Stimulated activated CD4-positive, alpha-beta T cell treated with anti-CD3 and anti-CD28 coated beads, Interleukin-12 subunit alpha, Interleukin-12 subunit beta, amount 100 ng/mL, for 24 hours (primary cell): ENCODE data around the gene NUDT19.
"Not testable (repeated sequence)": the region's sequence is repeated elsewhere in the genome, so short reads cannot be mapped to it uniquely, and the experiment has no call there.

Experiments used
- DNase-seq, 2 experiments: peaks; one replicate each; pipeline ENCODE4 v3.0.0-alpha.2; 2020; ENCODE audit warnings: low read depth in 2 of 2

NUDT19 gene

DNA sequence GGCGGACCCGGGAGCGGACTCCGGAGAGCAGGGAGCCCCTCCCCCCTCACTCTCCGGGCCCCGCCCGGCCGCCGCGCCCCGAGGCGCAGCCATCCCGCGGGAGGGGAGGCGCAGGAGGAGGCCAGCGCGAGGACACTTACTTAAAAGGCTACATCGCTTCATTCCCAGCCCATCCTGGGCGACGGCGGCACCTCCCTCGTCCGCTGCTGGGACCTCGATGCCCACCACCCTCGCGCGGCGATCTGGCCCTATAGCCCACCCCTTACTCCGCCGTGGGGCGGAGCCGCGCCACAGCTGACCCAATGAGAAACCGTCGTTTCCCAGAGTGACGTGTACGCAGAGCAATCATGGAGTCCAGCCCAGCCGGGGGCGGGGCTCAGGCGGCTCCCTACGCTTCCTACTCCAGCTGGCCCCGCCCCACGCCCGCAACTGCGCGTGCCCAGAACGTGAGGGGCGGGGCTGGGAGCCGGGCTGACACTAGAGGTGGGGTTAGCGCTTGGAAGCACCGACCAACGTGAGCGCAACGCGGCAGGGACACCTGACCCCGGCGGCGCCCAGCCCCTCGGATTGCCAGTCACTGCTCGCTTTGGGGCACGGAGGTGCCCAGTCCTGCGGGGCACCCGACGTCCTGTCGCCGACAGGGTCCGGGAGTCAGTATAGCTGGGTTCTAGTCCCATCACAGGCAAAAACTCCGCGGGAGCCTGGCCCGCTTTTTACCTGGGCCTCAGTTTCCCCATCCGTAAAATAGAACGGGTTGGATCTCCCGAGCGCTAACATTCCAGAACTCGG lies 16.5 kb upstream of the NUDT19 start, which contains the start of gene ANKRD27:
ANKRD27 (minus strand) TSS at position 250 of the 789 bp plus-strand sequence. CDS start 16,165 bp downstream, outside the sequence.
- DNase-seq, result peak; percentile 95 to 96

DNA sequence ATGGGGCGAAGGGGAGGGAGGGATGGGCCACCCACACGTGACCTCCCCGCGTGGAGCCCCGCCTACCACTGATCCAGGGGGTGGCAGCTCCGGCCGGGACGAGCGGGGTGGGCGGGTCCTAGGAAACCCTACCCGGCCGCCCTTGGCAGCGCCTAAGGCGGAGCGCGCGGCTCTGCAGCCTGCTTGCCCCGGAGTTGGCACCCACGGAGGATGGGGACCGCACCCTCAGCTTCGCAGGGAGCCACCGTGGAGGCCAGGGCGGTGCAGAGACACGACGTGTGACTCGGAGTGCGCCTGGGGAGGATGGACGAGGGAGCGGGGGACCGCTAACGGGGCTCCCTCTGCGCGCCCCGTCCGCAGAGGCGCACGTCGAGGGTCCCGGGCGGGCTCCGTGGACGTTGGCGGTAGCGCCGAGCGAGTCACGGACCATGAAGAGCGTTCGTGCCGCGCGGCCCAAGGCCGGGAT lies 15.9 kb upstream of the NUDT19 start, which contains the start of gene RGS9BP:
RGS9BP (plus strand) TSS at position 129 of the 466 bp plus-strand sequence. CDS start 416 bp downstream, outside the sequence.
- DNase-seq, result peak in 1 of 2 experiments; percentile 55

DNA sequence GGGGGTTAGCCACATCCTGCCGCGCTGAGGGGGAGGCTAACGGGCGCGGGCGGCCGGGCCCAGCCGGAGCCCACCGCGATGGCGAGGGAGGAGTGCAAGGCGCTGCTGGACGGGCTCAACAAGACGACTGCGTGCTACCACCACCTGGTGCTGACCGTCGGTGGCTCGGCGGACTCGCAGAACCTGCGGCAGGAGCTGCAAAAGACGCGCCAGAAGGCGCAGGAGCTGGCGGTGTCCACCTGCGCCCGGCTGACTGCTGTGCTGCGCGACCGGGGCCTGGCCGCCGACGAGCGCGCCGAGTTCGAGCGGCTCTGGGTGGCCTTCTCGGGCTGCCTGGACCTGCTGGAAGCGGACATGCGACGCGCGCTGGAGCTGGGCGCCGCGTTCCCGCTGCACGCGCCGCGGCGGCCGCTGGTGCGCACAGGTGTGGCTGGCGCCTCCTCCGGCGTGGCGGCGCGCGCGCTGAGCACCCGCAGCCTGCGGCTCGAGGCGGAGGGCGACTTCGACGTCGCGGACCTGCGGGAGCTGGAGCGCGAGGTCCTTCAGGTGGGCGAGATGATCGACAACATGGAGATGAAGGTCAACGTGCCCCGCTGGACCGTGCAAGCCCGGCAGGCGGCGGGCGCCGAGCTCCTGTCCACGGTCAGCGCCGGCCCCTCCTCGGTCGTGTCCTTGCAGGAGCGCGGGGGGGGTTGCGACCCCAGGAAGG lies 15.3 kb upstream of the NUDT19 start:
- no peak for DNase-seq

DNA sequence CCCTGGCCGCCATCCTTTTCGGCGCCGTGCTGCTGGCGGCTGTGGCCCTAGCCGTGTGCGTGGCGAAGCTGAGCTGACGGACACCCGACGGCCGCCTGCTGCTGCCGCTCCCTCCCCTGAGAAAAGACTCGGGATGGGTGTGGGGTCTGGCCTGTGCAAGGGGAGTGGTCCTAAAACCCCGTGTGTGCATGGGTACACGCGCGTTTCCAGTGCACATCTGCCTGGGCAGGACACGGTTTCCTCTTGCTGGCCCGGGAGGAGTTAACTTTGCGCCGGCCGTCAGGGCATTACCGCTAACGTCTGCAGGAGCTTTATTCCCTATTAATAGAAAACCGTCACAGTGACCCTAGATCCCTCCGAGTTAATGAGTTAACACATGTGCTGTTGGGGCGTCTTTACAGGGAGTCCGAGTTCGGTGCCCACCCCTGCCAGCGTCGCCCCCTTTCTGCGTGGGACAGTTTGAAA lies 14.7 kb upstream of the NUDT19 start:
- DNase-seq, result no peak

DNA sequence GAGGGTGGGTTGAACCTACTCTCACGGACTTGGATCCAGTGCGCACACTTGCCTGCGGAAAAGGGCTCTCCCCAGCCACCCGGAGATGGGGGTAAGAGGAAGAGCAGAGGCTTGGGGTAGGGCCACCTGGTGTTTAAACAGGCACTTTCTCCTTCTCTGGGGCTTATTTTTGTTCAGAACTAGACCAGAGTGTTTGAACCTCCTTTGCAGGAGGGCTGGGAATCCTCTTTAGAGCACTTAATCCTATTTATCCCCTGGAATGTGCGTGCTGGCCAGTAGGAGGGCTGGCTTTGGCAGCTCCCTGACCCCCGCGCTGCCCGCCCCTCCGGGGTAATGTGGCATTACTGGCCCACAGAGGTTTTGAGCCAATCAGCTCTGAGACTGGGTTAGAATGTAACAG lies 14.0 kb upstream of the NUDT19 start:
- DNase-seq, result no peak

DNA sequence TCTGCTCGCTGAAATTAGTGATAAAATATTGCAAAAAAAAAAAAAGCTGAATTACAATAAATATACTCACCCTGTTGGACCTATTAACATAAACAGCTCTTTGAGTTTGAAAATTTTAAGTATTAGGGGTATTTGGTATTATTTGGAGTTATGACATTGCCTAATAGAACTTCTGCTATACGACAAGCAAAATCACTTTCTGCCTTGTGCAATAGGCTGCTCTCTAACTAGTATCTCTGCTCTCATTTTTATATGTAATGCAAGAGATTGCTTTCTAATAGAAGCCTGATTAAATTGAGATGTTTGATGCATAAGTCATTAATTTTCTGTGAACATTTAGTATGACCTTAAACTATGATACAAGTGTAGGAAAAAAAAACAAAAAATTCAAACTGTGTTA lies 10.6 kb upstream of the NUDT19 start:
- DNase-seq, result no peak

DNA sequence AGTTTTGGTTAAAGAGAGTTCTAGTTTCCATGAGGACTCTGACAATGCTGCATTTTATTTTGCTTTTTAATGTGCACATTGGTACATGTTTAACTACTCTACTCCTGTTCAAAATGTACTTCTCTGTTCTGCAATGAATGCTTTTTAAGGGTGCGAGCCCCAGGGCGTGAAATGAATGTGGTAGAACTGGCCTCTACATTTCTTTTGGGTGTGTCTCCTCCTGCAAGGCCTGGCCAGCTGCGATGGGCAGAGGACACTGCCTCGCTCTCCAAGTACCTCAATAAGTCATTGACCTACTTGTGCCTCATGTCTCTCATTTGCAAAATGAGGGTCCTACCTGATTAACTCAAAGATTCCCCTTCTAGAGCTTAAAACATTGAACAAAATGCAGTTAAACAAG lies 9.3 kb upstream of the NUDT19 start:
- DNase-seq, result no peak

DNA sequence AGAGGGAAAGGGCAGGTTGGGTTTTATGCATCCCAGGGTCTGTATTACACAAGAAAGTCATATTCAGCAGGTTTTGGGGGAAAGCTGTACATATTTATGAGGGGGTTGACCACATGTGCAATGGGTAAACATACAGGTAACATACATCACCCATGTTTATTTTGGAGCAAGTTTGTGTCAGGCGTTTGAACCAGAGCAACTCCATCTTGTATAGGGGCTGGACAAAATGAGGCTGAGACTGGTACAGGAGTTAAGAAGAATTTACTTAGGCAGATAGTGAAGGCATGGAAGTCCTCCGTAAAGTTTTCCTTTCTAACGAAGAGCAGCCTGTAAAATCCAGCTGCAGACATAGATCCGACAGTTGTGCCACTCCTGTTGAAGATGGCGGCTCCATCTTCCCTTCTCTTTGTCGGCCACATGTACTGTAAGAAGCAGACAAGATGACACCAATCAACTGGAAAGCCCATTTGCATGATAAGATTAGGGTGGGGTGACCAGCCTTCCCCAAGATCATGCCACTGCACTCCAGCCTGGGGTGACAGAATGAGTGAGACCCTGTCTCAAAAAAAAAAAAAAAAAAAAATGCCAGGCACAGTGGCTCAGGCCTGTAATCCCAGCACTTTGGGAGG lies 4.7 kb upstream of the NUDT19 start:
- DNase-seq, result no peak

DNA sequence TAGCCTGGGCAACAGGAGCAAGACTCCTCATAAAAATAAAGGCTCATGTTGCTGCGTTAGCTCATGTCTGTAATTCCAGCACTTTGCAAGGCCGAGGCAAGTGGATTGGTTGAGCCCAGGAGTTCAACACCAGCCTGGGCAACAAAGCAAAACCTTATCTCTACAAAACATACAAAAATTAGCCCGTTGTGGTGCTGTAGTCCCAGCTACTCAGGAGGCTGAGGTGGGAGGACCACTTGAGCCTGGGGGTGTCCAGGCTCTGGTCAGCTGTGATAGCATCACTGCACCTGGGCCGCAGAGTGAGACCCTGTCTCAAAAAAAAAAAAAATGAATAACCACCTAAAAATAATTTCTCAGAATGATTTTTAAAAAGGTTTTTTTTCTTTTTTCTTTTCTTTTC lies 3.9 kb upstream of the NUDT19 start:
- no peak for DNase-seq

DNA sequence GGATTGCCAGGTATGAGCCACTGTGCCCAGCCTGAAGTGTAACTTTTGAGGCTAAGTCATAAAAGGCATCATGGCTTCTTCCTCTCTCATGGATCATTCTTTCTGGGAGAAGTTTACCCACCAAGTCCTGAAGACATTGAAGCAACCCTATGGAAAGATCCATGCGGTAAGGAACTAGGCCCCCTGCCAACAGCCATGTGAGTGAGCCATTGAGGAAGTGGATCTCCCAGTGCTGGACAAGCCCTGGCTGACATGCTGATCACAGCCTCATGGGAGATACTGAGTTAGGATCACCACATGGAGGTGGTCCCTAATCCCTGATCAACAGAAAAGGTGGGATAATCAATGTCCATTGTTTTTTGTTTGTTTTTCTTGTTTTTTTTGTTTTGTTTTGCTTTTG lies 3.3 kb upstream of the NUDT19 start:
- DNase-seq, result no peak

DNA sequence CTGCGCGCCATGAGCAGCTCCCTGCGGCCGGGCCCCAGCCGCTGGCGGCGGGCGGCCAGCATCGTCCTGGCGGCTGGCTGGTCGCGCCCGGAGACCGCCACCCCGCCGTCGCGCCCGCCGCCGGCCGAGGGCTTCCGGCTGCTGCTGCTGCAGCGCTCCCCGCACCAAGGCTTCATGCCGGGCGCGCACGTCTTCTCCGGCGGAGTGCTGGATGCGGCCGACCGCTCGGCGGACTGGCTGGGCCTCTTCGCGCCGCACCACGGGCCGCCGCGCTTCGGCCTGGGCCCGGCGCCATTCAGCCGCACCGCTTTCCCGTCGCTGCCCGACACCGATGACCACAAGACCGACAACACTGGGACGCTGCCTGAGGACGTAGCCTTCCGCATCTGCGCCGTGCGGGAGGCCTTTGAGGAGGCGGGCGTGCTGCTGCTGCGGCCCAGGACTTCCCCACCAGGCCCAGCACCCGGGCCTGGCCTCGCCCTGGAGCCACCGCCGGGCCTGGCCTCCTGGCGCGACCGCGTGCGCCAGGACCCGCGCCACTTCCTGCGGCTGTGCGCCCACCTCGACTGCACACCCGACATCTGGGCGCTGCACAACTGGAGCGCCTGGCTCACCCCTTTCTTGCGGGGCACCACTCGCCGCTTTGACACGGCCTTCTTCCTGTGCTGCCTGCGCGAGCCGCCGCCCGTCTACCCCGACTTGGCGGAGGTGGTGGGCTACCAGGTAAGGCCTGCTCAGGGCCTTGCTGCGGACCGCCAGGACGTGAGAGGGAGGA lies 518 bp downstream of the NUDT19 start:
- DNase-seq, result no peak

DNA sequence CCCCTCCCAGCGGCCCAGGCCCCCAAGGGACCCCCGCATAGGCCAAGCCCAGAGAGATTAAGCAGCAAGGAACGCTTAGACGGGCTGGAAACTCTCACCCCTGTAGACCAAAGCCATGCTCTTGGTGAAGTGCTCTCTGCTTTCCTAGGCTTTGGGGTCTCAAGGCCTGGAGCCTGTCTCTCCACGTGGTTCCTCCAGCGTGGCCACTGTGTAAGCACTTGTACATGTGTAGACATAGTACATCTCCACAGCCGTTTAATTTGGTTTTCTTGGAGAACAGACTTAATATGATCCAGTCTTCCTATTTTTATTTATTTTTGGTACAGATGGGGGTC lies 1.1 kb downstream of the NUDT19 start:
- no peak for DNase-seq

DNA sequence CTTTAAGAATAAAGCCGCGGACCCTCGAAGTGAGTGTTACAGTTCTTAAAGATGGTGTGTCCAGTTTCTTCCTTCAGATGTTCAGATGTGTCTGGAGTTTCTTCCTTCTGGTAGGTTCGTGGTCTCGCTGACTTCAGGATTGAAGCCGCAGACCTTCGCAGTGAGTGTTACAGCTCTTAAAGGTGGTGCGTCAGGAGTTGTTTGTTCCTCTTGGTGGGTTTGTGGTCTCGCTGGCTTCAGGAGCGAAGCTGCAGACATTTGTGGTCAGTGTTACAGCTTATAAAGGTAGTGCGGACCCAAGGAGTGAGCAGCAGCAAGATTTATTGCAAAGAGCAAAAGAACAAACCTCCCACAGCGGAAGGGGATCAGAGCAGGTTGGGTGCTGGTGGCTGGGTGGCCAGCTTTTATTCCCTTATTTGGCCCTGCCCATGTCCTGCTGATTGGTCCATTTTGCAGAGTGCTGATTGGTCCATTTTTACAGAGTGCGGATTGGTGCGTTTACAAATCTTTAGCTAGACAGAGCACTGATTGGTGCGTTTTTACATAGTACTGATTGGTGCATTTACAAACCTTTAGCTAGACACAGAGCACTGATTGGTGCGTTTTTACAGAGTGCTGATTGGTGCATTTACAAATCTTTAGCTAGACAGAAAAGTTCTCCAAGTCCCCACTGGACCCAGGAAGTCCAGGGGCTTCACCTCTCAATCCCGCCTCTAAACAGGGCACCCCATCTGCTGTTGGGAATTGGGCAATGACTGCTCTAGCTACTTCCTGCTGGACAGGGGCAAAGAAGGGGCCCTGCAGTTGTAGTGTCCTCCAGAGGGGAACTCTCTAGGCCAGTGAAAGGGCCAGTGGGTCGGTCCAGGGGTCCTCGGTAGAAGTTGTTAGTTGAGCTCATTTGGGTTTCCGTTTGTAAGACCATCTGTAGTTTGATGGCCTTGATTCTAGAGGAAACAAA lies 1.8 kb downstream of the NUDT19 start:
- not testable (repeated sequence) for DNase-seq

DNA sequence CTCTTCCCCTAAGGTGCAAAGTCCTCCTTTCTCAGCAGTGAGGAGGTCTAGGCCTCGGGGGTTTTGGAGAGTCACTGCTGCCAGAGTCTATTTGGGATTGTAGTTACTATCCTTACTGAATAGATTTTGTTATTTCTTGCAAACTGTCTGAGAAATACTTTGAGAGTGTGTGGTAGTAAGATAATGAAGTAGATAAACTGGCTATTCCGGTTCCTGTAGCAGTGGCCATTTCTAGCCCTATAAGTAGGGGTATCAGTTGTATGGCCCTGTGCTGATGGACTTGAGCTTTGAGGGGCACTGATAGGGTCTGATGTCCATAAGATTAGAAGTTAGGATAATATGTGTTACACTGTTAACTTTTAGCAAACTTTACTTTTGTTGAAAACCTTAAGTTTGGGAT lies 2.7 kb downstream of the NUDT19 start:
- not testable (repeated sequence) for DNase-seq

DNA sequence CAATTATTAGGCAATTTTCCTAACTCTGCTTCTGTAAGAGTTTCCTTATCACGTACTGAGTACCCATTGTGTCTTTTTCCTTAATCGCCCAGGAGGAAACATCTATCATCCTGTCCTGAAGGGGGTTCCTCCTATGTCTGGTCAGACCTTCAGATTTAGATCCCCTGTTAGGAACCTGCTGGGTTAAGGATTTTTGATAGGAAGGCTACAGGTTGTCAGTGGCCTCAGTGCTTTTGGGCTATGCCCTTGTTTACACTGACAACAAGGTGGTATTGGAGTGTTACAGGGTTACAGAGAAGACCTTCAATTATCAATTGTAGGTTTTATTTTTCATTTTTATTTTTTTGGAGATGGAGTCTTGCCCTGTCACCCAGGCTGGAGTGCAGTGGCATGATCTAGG lies 3.2 kb downstream of the NUDT19 start:
- not testable (repeated sequence) for DNase-seq

DNA sequence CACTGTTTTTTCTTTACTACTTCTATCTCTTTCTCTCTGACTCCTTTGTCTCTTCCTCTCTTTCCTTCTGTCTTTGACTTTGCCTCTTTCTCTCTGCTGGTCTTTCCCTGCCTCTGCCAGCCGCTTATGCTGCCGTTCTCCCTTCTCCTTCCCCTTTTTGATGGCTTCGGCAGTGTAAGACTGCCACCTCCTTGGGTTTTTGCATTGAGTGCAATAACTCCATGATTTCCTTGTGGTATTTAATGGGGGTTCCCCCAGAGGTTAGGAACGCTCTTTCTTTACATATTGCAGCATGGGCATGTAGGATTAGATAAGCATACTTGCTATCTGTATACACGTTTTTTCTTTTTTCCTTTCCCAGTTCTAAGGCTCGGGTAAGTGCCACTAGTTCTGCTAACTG lies 3.9 kb downstream of the NUDT19 start:
- not testable (repeated sequence) for DNase-seq

DNA sequence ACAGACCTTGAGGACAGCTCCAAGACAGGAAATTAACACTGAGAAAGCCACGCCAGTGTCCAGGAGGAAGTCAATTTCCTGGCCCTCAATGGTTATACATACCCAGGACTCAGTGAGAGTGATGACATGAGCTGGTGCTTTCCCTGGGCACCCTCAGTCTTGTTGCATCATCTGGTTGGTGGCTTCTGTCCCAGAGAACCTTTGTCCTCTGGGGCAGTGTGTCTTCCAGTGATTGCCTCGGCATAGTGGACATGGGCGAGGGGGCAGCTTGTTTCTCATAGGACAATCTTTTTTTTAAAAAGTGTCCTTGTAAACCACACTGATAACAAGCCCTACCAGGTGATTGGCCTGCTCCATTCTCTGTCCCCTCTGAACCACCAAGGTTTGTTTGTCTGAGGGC lies 5.2 kb downstream of the NUDT19 start:
- not testable (repeated sequence) for DNase-seq

DNA sequence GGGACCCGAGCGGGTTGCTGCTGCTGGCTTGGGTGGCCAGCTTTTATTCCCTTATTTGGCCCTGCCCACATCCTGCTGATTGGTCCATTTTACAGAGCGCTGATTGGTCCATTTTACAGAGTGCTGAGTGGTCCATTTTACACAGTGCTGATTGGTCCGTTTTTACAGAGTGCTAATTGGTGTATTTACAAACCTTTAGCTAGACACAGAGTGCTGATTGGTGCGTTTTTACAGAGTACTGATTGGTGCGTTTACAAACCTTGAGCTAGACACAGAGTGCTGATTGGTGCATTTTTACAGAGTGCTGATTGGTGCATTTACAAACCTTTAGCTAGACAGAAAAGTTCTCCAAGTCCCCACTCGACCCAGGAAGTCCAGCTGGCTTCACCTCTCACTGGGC lies 8.5 kb downstream of the NUDT19 start:
- DNase-seq, result not testable (repeated sequence)

DNA sequence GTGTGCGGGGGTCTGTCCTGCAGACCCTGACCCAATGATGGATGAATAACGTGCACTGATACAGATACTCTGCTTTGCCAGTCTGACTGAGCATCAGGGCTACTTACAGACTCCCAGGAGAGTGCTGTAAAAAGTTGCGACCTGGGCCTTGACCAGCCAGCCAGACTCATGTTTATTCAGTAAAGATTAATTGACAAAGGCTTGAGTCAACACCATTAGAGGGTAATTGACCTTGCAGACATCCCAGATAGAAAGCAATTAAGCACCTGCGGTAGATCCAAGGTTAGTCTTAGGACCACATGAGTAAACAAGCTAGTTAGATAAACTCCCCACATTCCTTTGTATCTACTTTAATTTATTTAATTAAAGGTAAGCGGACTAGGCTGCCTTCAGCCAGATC lies 10.4 kb downstream of the NUDT19 start:
- no peak for DNase-seq

DNA sequence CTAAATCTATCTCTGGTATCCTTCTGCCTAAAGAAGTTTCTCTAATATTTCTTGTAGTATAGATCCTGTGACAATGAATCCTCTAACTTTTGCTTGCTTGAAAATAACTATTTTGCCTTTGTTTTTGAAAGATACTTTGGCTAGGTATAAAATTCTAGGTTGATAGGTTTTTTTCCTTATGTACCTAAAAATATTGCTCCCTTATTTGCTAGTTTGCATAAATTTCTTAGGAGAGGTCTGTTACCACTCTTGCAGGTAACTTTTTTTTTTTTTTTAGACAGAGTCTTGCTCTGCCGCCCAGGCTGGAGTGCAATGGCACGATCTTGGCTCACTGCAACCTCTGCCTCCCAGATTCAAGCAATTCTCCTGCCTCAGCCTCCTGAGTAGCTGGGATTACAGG lies 12.4 kb downstream of the NUDT19 start:
- DNase-seq, result not testable (repeated sequence)
